WTC11 (cell line): ENCODE results near the gene LTBP1. TPM values are rescaled to one million over a fixed set of nuclear protein-coding genes. Genes with fewer than 3 reads are reported as not detected.
"Not testable (repeated sequence)": the region's sequence is repeated elsewhere in the genome, so short reads cannot be mapped to it uniquely, and the experiment has no call there.

Experiments used
- ATAC-seq: fragments of 200-7000 bp; cut with Tn5 transposase; 2 replicates; pipeline ENCODE4 v1.10.0; 2021; ENCODE audit warnings: mild to moderate bottlenecking, moderate library complexity
- CTCF ChIA-PET: fragments of 300-600 bp; sonication (Branson Sonifier 250); formaldehyde crosslinking; loops from one replicate; lab custom pipeline; 2021; ENCODE audit warnings: antibody characterized with exemption; lab: Charles Lee
- POLR2A ChIA-PET: fragments of 350-600 bp; sonication (Branson Sonifier 250); formaldehyde crosslinking; loops from one replicate; lab custom pipeline; 2021; ENCODE audit warnings: antibody characterized with exemption; lab: Charles Lee
- DNase-seq: peaks from one replicate; pipeline ENCODE4 v3.0.0; 2021; ENCODE audit warnings: low spot score
- H3K27ac Mint-ChIP-seq: 2 replicates; pipeline ENCODE4 v1.8.0; 2021; ENCODE audit warnings: mixed read lengths
- H3K27me3 Mint-ChIP-seq: 2 replicates; pipeline ENCODE4 v1.8.0; 2021; ENCODE audit warnings: low read depth, mild to moderate bottlenecking, moderate library complexity, mixed read lengths
- H3K36me3 Mint-ChIP-seq: 2 replicates; pipeline ENCODE4 v1.8.0; 2021; ENCODE audit warnings: mixed read lengths
- H3K4me1 Mint-ChIP-seq: 2 replicates; pipeline ENCODE4 v1.8.0; 2022; ENCODE audit warnings: mixed read lengths
- H3K4me3 Mint-ChIP-seq: 2 replicates; pipeline ENCODE4 v1.8.0; 2021; ENCODE audit warnings: mild to moderate bottlenecking, moderate library complexity, mixed read lengths
- H3K9me3 Mint-ChIP-seq: 2 replicates; pipeline ENCODE4 v1.8.0; 2021; ENCODE audit warnings: mixed read lengths
- EMX1 ChIP-seq: fragments of 250-450 bp; sonication (Bioruptor Pico); IDR thresholded peaks from 2 replicates; pipeline ENCODE4 v1.8.0; 2021; ENCODE audit warnings: mild to moderate bottlenecking
- ETV6 ChIP-seq: sonication (generic); formaldehyde crosslinking; IDR thresholded peaks from 2 replicates; pipeline ENCODE4 v1.8.1; 2022; ENCODE audit warnings: mild to moderate bottlenecking, missing genetic modification reagents
- GABPB1 ChIP-seq: sonication (generic); formaldehyde crosslinking; IDR thresholded peaks from 2 replicates; pipeline ENCODE4 v1.8.1; 2023; ENCODE audit warnings: mild to moderate bottlenecking, missing genetic modification reagents
- MXD4 ChIP-seq: fragments of 250-450 bp; sonication (Bioruptor Pico); IDR thresholded peaks from 2 replicates; pipeline ENCODE4 v1.8.0; 2021; ENCODE audit warnings: mild to moderate bottlenecking, moderate library complexity, borderline replicate concordance
- PRRX2 ChIP-seq: fragments of 250-450 bp; sonication (Bioruptor Pico); IDR thresholded peaks from 2 replicates; pipeline ENCODE4 v1.8.0; 2021; ENCODE audit warnings: mild to moderate bottlenecking
- SP1 ChIP-seq: sonication (generic); formaldehyde crosslinking; conservative IDR thresholded peaks from 2 replicates; pipeline ENCODE4 v1.8.1; 2022; ENCODE audit warnings: missing genetic modification reagents
- ZNF138 ChIP-seq: sonication (generic); formaldehyde crosslinking; conservative IDR thresholded peaks from 2 replicates; pipeline ENCODE4 v1.8.1; 2022; ENCODE audit warnings: mild to moderate bottlenecking, moderate library complexity, missing genetic modification reagents
- ZNF219 ChIP-seq: sonication (generic); formaldehyde crosslinking; IDR thresholded peaks from 2 replicates; pipeline ENCODE4 v1.8.0; 2023; ENCODE audit warnings: missing genetic modification reagents, mild to moderate bottlenecking, borderline replicate concordance
- ZNF317 ChIP-seq: sonication (generic); formaldehyde crosslinking; IDR thresholded peaks from 2 replicates; pipeline ENCODE4 v1.8.1; 2023; ENCODE audit warnings: low read depth, mild to moderate bottlenecking, moderate library complexity, missing genetic modification reagents, borderline replicate concordance
- ZNF423 ChIP-seq: fragments of 250-450 bp; sonication (Bioruptor Pico); IDR thresholded peaks from 2 replicates; pipeline ENCODE4 v2.1.2; 2022; ENCODE audit warnings: mild to moderate bottlenecking, moderate library complexity
- total RNA-seq: library from RNA; stranded (reverse); gene quantifications from 3 replicates; pipeline ENCODE4 v1.2.3, GENCODE V29; 2021
- TF ChIP-seq, protein P1 (sequence below): sonication (generic); formaldehyde crosslinking; IDR thresholded peaks from 2 replicates; pipeline ENCODE4 v1.8.1; 2023; ENCODE audit warnings: mild to moderate bottlenecking, missing genetic modification reagents
- TF ChIP-seq, protein P2 (sequence below): sonication (generic); formaldehyde crosslinking; IDR thresholded peaks from 2 replicates; pipeline ENCODE4 v1.8.1; 2023; ENCODE audit warnings: mild to moderate bottlenecking, moderate library complexity, missing genetic modification reagents
- TF ChIP-seq, protein P3 (sequence below): fragments of 250-450 bp; sonication (Bioruptor Pico); IDR thresholded peaks from 2 replicates; pipeline ENCODE4 v1.9.0; 2021; ENCODE audit warnings: mild to moderate bottlenecking
- TF ChIP-seq, protein P4 (sequence below): fragments of 250-450 bp; sonication (Bioruptor Pico); IDR thresholded peaks from 2 replicates; pipeline ENCODE4 v2.1.2; 2022; ENCODE audit warnings: mild to moderate bottlenecking, moderate library complexity
- TF ChIP-seq, protein P5 (sequence below): sonication (generic); formaldehyde crosslinking; IDR thresholded peaks from 2 replicates; pipeline ENCODE4 v1.8.1; 2022; ENCODE audit warnings: low read depth, missing genetic modification reagents, borderline replicate concordance
- TF ChIP-seq, protein P6 (sequence below): sonication (generic); formaldehyde crosslinking; conservative IDR thresholded peaks from 2 replicates; pipeline ENCODE4 v1.8.1; 2023; ENCODE audit warnings: mild to moderate bottlenecking, low read depth, missing genetic modification reagents, moderate library complexity

Gene LTBP1
- total RNA-seq, 1 experiment from 2014 or later = 33.6 TPM

DNA sequence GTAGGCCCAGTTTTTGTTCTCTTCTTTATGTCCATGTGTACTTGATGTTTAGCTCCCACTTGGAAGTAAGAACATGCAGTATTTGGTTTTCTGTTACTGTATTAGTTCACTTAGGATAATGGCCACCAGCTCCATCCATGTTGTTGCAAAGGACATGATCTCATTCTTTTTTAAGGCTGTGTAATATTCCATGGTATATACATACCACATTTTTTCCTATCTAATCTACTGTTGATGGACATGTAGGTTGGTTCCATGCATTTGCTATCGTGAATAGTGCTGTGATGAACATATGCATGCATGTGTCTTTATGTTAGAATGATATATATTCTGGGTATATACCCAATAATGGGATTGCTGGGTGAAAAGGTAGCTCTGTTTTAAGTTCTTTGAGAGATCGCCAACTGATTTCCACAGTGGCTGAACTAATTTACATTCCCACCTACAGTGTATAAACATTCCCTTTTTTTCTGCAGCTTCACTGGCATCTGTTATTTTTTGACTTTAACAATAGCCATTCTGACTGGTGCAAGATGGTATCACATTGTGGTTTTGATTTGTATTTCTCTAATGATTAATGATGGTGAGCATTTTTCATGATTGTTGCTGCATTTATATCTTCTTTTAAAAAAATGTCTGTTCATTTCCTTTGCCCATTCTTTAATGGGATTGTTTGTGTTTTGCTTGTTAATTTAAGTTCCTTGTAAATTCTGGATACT, 22.9 kb downstream of the LTBP1 start (continued):
- TF ChIP-seq ZNF219 (no peak), ZNF138 (CRISPR knock-in tag) (no peak), PRRX2 (CRISPR knock-in tag) (no peak), EMX1 (CRISPR knock-in tag) (no peak), ZNF423 (CRISPR knock-in tag) (no peak), ETV6 (CRISPR knock-in tag) (no peak), MXD4 (no peak)
- TF ChIP-seq, protein P1, sequence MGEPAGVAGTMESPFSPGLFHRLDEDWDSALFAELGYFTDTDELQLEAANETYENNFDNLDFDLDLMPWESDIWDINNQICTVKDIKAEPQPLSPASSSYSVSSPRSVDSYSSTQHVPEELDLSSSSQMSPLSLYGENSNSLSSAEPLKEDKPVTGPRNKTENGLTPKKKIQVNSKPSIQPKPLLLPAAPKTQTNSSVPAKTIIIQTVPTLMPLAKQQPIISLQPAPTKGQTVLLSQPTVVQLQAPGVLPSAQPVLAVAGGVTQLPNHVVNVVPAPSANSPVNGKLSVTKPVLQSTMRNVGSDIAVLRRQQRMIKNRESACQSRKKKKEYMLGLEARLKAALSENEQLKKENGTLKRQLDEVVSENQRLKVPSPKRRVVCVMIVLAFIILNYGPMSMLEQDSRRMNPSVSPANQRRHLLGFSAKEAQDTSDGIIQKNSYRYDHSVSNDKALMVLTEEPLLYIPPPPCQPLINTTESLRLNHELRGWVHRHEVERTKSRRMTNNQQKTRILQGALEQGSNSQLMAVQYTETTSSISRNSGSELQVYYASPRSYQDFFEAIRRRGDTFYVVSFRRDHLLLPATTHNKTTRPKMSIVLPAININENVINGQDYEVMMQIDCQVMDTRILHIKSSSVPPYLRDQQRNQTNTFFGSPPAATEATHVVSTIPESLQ (CRISPR knock-in tag) = no peak
- TF ChIP-seq, protein P2, sequence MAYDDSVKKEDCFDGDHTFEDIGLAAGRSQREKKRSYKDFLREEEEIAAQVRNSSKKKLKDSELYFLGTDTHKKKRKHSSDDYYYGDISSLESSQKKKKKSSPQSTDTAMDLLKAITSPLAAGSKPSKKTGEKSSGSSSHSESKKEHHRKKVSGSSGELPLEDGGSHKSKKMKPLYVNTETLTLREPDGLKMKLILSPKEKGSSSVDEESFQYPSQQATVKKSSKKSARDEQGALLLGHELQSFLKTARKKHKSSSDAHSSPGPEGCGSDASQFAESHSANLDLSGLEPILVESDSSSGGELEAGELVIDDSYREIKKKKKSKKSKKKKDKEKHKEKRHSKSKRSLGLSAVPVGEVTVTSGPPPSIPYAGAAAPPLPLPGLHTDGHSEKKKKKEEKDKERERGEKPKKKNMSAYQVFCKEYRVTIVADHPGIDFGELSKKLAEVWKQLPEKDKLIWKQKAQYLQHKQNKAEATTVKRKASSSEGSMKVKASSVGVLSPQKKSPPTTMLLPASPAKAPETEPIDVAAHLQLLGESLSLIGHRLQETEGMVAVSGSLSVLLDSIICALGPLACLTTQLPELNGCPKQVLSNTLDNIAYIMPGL (CRISPR knock-in tag) = no peak
- TF ChIP-seq, protein P3, sequence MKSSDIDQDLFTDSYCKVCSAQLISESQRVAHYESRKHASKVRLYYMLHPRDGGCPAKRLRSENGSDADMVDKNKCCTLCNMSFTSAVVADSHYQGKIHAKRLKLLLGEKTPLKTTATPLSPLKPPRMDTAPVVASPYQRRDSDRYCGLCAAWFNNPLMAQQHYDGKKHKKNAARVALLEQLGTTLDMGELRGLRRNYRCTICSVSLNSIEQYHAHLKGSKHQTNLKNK (CRISPR knock-in tag) = no peak
- TF ChIP-seq, protein P4, sequence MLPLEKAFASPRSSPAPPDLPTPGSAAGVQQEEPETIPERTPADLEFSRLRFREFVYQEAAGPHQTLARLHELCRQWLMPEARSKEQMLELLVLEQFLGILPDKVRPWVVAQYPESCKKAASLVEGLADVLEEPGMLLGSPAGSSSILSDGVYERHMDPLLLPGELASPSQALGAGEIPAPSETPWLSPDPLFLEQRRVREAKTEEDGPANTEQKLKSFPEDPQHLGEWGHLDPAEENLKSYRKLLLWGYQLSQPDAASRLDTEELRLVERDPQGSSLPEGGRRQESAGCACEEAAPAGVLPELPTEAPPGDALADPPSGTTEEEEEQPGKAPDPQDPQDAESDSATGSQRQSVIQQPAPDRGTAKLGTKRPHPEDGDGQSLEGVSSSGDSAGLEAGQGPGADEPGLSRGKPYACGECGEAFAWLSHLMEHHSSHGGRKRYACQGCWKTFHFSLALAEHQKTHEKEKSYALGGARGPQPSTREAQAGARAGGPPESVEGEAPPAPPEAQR = no peak
- TF ChIP-seq, protein P5, sequence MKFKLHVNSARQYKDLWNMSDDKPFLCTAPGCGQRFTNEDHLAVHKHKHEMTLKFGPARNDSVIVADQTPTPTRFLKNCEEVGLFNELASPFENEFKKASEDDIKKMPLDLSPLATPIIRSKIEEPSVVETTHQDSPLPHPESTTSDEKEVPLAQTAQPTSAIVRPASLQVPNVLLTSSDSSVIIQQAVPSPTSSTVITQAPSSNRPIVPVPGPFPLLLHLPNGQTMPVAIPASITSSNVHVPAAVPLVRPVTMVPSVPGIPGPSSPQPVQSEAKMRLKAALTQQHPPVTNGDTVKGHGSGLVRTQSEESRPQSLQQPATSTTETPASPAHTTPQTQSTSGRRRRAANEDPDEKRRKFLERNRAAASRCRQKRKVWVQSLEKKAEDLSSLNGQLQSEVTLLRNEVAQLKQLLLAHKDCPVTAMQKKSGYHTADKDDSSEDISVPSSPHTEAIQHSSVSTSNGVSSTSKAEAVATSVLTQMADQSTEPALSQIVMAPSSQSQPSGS (CRISPR knock-in tag) = no peak

DNA sequence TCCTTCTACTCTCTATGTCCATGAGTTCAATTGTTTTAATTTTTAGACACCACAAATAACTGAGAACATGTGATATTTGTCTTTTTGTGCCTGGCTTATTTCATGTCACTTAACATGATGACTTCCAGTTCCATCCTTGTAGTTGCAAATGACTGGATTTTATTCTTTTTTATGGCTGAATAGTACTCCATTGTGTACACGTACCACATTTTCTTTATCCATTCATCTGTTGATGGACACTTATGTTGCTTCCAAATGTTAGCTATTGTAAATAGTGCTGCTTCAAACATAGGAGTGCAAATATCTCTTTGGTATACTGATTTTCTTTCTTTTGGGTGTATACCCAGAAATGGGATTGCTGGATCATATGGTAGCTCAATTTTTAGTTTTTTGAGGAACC, 27.0 kb downstream of the LTBP1 start:
- H3K9me3 Mint-ChIP-seq = peaks cover 25% of the 10 kb centered on the region
- ATAC-seq, DNase-seq, H3K4me1 Mint-ChIP-seq, H3K4me3 Mint-ChIP-seq, CTCF ChIA-PET, H3K27me3 Mint-ChIP-seq, H3K27ac Mint-ChIP-seq, POLR2A ChIA-PET: not testable (repeated sequence)
- peaks cover 17% of the 10 kb centered on the region for H3K36me3 Mint-ChIP-seq

DNA sequence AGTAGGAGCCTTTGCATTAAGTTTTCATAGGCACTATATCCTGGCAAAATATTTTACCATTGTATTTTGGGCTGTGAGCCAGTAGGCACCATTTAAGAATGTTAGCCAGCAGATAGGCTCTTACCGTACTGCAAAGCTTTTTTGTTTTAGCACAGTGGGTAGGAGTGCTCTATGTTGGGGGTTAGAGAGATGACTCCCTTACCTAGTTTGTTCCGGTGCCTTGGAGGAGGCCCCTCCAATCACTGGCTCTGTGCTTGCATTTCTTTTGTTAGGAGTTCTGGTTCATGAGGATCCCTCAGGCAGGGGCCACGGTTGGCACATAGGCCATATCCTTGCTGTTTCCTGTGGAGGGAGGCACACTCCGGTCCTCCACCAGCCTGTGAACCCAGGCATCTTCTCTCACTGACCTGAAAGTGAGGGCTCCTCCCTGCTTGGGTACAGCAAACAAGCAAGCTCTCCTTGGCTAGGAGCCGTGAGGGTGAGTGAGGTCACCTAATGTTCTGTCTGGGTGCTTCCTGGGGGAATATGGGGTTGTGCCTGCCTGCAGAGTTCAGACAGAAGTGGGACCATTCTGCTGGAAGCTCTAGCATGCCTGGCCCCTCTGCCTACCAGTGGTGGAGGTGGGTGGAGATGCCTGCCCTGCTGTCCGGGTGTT, 29.8 kb downstream of the LTBP1 start:
- peaks cover 7% of the 10 kb centered on the region for H3K4me1 Mint-ChIP-seq
- ATAC-seq = no peak
- TF ChIP-seq, protein P2 (CRISPR knock-in tag) = no peak
- TF ChIP-seq, protein P3 (CRISPR knock-in tag) = no peak
- TF ChIP-seq SP1 (CRISPR knock-in tag) = no peak
- TF ChIP-seq, protein P6, sequence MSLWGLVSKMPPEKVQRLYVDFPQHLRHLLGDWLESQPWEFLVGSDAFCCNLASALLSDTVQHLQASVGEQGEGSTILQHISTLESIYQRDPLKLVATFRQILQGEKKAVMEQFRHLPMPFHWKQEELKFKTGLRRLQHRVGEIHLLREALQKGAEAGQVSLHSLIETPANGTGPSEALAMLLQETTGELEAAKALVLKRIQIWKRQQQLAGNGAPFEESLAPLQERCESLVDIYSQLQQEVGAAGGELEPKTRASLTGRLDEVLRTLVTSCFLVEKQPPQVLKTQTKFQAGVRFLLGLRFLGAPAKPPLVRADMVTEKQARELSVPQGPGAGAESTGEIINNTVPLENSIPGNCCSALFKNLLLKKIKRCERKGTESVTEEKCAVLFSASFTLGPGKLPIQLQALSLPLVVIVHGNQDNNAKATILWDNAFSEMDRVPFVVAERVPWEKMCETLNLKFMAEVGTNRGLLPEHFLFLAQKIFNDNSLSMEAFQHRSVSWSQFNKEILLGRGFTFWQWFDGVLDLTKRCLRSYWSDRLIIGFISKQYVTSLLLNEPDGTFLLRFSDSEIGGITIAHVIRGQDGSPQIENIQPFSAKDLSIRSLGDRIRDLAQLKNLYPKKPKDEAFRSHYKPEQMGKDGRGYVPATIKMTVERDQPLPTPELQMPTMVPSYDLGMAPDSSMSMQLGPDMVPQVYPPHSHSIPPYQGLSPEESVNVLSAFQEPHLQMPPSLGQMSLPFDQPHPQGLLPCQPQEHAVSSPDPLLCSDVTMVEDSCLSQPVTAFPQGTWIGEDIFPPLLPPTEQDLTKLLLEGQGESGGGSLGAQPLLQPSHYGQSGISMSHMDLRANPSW (CRISPR knock-in tag) = no peak
- TF ChIP-seq GABPB1 = no peak
- no peak for TF ChIP-seq ZNF317

More for the DNA sequence above, 29.8 kb downstream of the LTBP1 start:
- Mint-ChIP-seq H3K4me3 (no peak overlapping the region), H3K36me3 (peaks cover 13% of the 10 kb centered on the region), H3K9me3 (peaks cover 24% of the 10 kb centered on the region), H3K27me3 (no peaks in the 10 kb centered on the region), H3K27ac (no peak overlapping the region)
- no peak for DNase-seq
- ChIA-PET POLR2A (interaction anchor here (0.6 kb wide), 1 partner anchor 22 kb away, joined by 8 read pairs; no protein-coding TSS in a partner anchor), CTCF (no interaction called here)
